Activated B cell treated with CpG ODN at 0.5 μM for 24 hours (primary cell): ENCODE measurements around the gene TBCC. TPM values are rescaled to one million over a fixed set of nuclear protein-coding genes. Genes with fewer than 3 reads are reported as not detected.

ENCODE experiments used
- ATAC-seq: fragments of 200-7000 bp; cut with Tn5 transposase; one replicate; pipeline ENCODE4 v1.10.0; 2021; ENCODE audit warnings: low read depth, mild to moderate bottlenecking, moderate library complexity
- CTCF ChIA-PET: fragments of 350-600 bp; sonication (Branson Sonifier 250); formaldehyde crosslinking; loops from one replicate; lab custom pipeline; 2021; ENCODE audit warnings: antibody characterized with exemption; lab: Charles Lee
- POLR2A ChIA-PET: fragments of 350-600 bp; sonication (Branson Sonifier 250); formaldehyde crosslinking; loops from one replicate; lab custom pipeline; 2021; ENCODE audit warnings: antibody characterized with exemption; lab: Charles Lee
- DNase-seq: peaks from one replicate; pipeline ENCODE4 v3.0.0; 2022
- H3K27ac Mint-ChIP-seq: one replicate; pipeline ENCODE4 v1.8.0; 2020; ENCODE audit warnings: mixed read lengths
- H3K27me3 Mint-ChIP-seq: one replicate; pipeline ENCODE4 v1.8.0; 2021; ENCODE audit warnings: mixed read lengths
- H3K36me3 Mint-ChIP-seq: one replicate; pipeline ENCODE4 v1.8.0; 2021; ENCODE audit warnings: low read depth, mixed read lengths
- H3K4me1 Mint-ChIP-seq: one replicate; pipeline ENCODE4 v1.8.0; 2021; ENCODE audit warnings: mixed read lengths
- H3K4me3 Mint-ChIP-seq: one replicate; pipeline ENCODE4 v1.8.0; 2020; ENCODE audit warnings: mild to moderate bottlenecking, mixed read lengths
- H3K9me3 Mint-ChIP-seq: one replicate; pipeline ENCODE4 v1.8.0; 2020; ENCODE audit warnings: mixed read lengths
- CTCF ChIP-seq: fragments of 200-600 bp; IDR thresholded peaks from one replicate; pipeline ENCODE4 v1.8.0; 2022; ENCODE audit warnings: antibody characterized with exemption, mild to moderate bottlenecking
- intact Hi-C: fragments of 100-400 bp; cut with micrococcal nuclease; formaldehyde crosslinking; loops from one replicate; pipeline ENCODE4 v1.15.1; 2024
- total RNA-seq: library from RNA; stranded (reverse); gene quantifications from 2 replicates; pipeline ENCODE4 v1.2.3, GENCODE V29; 2022

Gene TBCC
- total RNA-seq, 1 donor from 2014 or later, result 41.5 TPM

GRCh38 chr6:42764911-42765648 is 19.2 kb upstream of the TBCC start:
- ChIA-PET POLR2A (interaction anchor here (0.6 to 27.3 kb wide), 4 partner anchors 8 to 113 kb away, joined by 3 to 1220 read pairs (median 8); partner anchors contain the start of genes BICRAL and TBCC), CTCF (no interaction called here)
- intact Hi-C loops, result no loop called here
- no peak overlapping the region for H3K27ac Mint-ChIP-seq
- H3K9me3 Mint-ChIP-seq, result no peaks in the 10 kb centered on the region
- peaks cover 3% of the 10 kb centered on the region for H3K4me1 Mint-ChIP-seq
- H3K27me3 Mint-ChIP-seq, result no peaks in the 10 kb centered on the region
- no peak for ATAC-seq
- no peak overlapping the region for H3K4me3 Mint-ChIP-seq
- no peak for DNase-seq
- H3K36me3 Mint-ChIP-seq, result peaks cover 17% of the 10 kb centered on the region
- no peak for TF ChIP-seq CTCF

- H3K36me3 Mint-ChIP-seq, result peaks cover 27% of the 10 kb centered on the region
- H3K4me3 Mint-ChIP-seq, result no peak overlapping the region
- ChIA-PET CTCF (interaction anchor here (0.6 kb wide), 1 partner anchor 31 kb away, joined by 3 read pairs; no protein-coding TSS in a partner anchor), POLR2A (interaction anchor here (0.9 kb wide), 2 partner anchors 8 to 16 kb away, joined by 3 to 5 read pairs; no protein-coding TSS in a partner anchor)
- intact Hi-C loops, result no loop called here
- H3K27ac Mint-ChIP-seq, result no peak overlapping the region
- no peak for TF ChIP-seq CTCF
- no peaks in the 10 kb centered on the region for H3K27me3 Mint-ChIP-seq
- DNase-seq (no peak), ATAC-seq (no peak)
- no peaks in the 10 kb centered on the region for H3K9me3 Mint-ChIP-seq
- peaks cover 2% of the 10 kb centered on the region for H3K4me1 Mint-ChIP-seq
Measured at GRCh38 chr6:42762950-42763349, 17.0 kb upstream of the TBCC start.

- Mint-ChIP-seq H3K36me3 (peaks cover 28% of the 10 kb centered on the region), H3K9me3 (no peaks in the 10 kb centered on the region), H3K4me1 (peaks cover 6% of the 10 kb centered on the region), H3K27ac (no peak overlapping the region), H3K4me3 (no peak overlapping the region), H3K27me3 (no peaks in the 10 kb centered on the region)
- TF ChIP-seq CTCF, result no peak
- DNase-seq, result no peak
- no peak for ATAC-seq
- intact Hi-C loops, result no loop called here
- ChIA-PET CTCF (interaction anchor here (0.6 kb wide), 1 partner anchor 31 kb away, joined by 3 read pairs; no protein-coding TSS in a partner anchor), POLR2A (interaction anchor here (0.9 to 2.0 kb wide), 3 partner anchors 8 to 18 kb away, joined by 4 to 17 read pairs (median 5); partner anchors contain the start of gene TBCC)
Measured at GRCh38 chr6:42762426-42762859, 16.5 kb upstream of the TBCC start.

GRCh38 chr6:42761287-42762067 is 15.6 kb upstream of the TBCC start:
- peaks cover 26% of the 10 kb centered on the region for H3K36me3 Mint-ChIP-seq
- H3K4me1 Mint-ChIP-seq, result peaks cover 7% of the 10 kb centered on the region
- no peak for TF ChIP-seq CTCF
- CTCF ChIA-PET, result no interaction called here
- DNase-seq, result no peak
- POLR2A ChIA-PET, result interaction anchor here (1.7 to 2.0 kb wide), 2 partner anchors 15 to 19 kb away, joined by 4 to 17 read pairs; partner anchors contain the start of gene TBCC
- no peak overlapping the region for H3K27ac Mint-ChIP-seq
- intact Hi-C loops, result no loop called here
- H3K9me3 Mint-ChIP-seq, result no peaks in the 10 kb centered on the region
- H3K4me3 Mint-ChIP-seq, result no peak overlapping the region
- no peak for ATAC-seq
- no peaks in the 10 kb centered on the region for H3K27me3 Mint-ChIP-seq
